ENCODE results near the gene OSBP2. TPM values are rescaled to one million over a fixed set of nuclear protein-coding genes. Genes with fewer than 3 reads are reported as not detected.
"Not testable (repeated sequence)": the region's sequence is repeated elsewhere in the genome, so short reads cannot be mapped to it uniquely, and the experiment has no call there.

Gene OSBP2
- total RNA-seq, 1 donor from 2014 or later = 12.0 TPM

DNA sequence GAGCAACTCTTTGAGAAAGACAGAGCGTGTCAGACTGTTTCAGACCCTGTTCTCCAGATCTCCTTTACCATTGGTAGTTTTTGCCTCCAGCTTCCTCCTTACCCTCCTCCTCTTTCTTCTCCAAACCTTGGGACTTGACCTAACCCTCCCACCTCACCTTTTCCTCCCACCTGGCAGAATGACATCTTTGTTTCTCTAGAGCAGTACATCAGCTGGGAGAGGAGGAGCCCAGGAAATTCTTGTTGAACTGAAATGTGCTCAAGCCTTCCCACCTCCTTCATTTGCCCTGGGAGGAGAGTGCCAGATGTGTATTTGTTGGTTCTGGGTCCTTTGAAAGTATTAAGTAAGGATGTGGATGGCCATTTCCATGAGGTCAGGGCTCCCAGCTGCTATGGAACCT is 17.4 kb downstream of the OSBP2 start:
- no peak for DNase-seq (ENCODE audit: low spot score)
- no peak for ATAC-seq
- intact Hi-C loops (cut with DNase I) = no loop called here

GRCh38 chr22:30714062-30714461 is 19.4 kb downstream of the OSBP2 start:
- ATAC-seq (no peak), DNase-seq (ENCODE audit: low spot score) (no peak)
- intact Hi-C loops (cut with DNase I) = no loop called here

GRCh38 chr22:30717331-30717921 is 22.8 kb downstream of the OSBP2 start:
- DNase-seq (ENCODE audit: low spot score) (no peak), ATAC-seq (no peak)
- intact Hi-C loops (cut with DNase I) = no loop called here

DNA sequence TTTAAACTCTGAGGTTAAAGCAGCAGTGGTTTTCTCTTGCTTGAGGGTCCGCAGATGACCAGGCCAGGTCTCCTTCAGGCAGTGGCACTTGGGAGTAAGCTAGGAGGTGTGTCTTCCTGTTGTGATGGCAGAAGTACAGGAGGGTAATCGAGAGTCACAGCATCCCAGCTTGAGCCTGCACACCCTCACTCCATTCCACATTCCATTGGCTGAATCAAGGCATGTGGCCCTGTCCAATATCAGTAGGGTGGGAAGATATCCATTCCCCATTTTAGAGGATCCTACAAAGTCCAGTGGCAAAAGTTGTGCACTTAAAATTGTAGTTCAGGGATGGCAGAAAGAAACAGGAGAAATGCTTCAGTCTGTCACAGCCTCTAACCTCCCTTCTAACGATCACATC is 23.3 kb downstream of the OSBP2 start:
- ATAC-seq (no peak), DNase-seq (ENCODE audit: low spot score) (no peak)
- intact Hi-C loops (cut with DNase I) = no loop called here

DNA sequence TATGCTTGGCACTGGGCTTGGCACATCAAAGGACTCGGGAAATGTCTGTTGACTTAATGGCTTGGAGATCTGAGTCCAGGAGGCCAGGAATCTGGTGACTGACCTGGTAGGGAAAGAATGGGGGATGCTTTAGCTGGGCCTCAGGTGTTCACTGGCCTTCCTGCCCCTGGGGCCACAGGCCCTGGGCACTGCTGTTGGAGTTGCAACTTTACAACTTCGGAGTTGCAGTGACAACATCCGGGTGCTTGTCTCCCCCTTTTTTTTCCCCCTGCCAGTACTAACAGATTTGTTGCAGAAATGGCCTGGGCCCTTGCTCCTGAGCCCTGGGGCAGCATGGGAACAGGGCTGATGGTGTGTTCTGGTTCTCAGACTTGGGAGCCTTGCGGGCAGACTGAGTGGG is 23.8 kb downstream of the OSBP2 start:
- intact Hi-C loops (cut with DNase I) = no loop called here
- DNase-seq (ENCODE audit: low spot score) (no peak), ATAC-seq (no peak)

- ATAC-seq (no peak), DNase-seq (ENCODE audit: low spot score) (no peak)
- intact Hi-C loops (cut with DNase I) = no loop called here
Measured at GRCh38 chr22:30718938-30719337, 24.3 kb downstream of the OSBP2 start.

- no peak for ATAC-seq
- no peak for DNase-seq (ENCODE audit: low spot score)
Measured at GRCh38 chr22:30720263-30720837, 25.7 kb downstream of the OSBP2 start.

GRCh38 chr22:30721741-30722140 is 27.1 kb downstream of the OSBP2 start:
- intact Hi-C loops (cut with DNase I) = no loop called here
- ATAC-seq (no peak), DNase-seq (ENCODE audit: low spot score) (no peak)

More at GRCh38 chr22:30720263-30720837, 25.7 kb downstream of the OSBP2 start:
- intact Hi-C loops (cut with DNase I) = no loop called here

DNA sequence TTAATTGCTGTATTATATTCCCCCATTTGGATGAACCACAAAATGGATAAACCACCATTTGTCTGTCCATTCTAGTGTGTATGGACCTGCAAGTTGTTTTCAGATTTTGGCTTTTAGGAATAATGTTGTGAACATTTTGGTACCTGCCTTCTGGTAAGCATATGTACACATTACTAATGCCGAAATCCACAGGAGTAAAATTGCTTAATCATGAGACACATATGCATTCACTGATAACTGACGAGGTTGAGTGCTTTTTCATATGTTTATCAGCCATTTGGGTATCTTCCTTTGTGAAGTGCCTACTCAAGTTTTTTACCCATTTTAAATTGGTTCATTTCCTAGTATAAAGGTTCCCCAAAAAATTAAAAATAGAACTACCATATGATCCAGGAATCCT is 34.2 kb downstream of the OSBP2 start:
- ATAC-seq (no peak), DNase-seq (ENCODE audit: low spot score) (no peak)
- intact Hi-C loops (cut with DNase I) = no loop called here

- DNase-seq (ENCODE audit: low spot score) (no peak), ATAC-seq (no peak)
- intact Hi-C loops (cut with DNase I) = no loop called here
Measured at GRCh38 chr22:30731658-30732057, 37.0 kb downstream of the OSBP2 start.

DNA sequence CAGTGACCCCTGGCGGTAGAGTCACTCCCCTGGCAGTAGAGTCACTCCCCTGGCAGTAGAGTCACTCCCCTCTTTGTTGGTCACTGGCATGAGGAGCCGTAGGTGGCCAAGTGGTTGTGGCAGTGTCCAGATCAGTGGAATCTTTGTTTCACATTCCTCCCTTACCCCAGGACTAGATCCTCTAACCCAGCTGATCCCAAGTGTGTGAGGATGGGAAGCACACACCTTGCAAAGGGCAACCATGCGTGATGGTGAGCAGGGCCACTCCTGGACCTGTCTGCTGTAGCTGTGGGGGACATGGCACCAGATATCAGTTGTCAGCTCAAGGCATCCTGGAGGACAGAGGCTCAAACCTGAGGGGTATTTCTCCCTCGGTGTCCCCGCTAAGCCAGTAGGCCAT is 37.8 kb downstream of the OSBP2 start:
- DNase-seq (ENCODE audit: low spot score) = no peak
- intact Hi-C loops (cut with DNase I) = no loop called here
- ATAC-seq = no peak

DNA sequence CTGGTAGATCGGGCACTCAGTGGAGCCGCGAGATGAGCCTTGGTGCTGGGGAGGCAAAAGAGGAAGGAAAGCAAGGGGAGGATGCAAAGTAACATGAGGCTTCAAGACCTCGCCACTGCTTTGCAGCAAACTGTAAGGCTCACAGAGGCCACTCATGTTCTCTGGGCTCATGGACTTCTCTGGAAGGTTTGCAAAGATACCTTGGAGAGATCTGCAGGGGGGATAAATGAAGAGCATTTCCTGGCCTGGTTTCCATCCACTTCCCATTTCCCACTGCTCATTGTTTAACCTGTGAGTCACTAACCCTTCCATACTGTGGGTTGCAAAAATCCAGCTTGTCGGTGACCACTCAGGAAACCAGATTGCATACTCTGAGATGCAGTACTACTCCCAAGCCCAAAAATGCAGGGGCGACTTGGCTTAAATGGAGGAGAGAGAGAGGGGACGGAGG is 38.5 kb downstream of the OSBP2 start:
- intact Hi-C loops (cut with DNase I) = no loop called here
- ATAC-seq (no peak), DNase-seq (ENCODE audit: low spot score) (no peak)

- DNase-seq (ENCODE audit: low spot score); intact Hi-C loops (cut with DNase I); ATAC-seq: not testable (repeated sequence)
Measured at GRCh38 chr22:30740007-30740406, 45.3 kb downstream of the OSBP2 start.

DNA sequence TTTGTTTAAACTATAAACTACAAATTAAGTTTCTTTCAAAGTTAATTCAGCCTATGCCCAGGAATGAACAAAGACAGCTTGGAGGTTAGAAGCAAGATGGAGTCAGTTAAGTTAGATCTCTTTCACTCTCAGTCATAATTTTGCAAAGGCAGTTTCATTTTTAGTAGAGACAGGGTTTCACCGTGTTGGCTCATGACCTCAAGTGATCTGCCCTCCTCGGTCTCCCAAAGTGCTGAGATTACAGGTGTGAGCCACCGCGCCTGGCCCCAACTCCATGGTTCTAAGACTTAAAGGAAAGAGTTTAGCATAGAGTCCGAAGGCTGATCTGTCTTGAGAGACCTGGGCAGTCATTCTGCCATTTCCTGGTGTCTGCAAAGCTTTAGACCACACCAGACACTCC is 45.8 kb downstream of the OSBP2 start:
- DNase-seq (ENCODE audit: low spot score); intact Hi-C loops (cut with DNase I); ATAC-seq: not testable (repeated sequence)

- ATAC-seq (no peak), DNase-seq (ENCODE audit: low spot score) (no peak)
- intact Hi-C loops (cut with DNase I) = no loop called here
Measured at GRCh38 chr22:30742291-30743256, 47.9 kb downstream of the OSBP2 start.

GRCh38 chr22:30743257-30744020 is 48.8 kb downstream of the OSBP2 start:
- intact Hi-C loops (cut with DNase I) = no loop called here
- DNase-seq (ENCODE audit: low spot score) (no peak), ATAC-seq (no peak)

GRCh38 chr22:30744224-30744623 is 49.5 kb downstream of the OSBP2 start:
- intact Hi-C loops (cut with DNase I) = no loop called here
- DNase-seq (ENCODE audit: low spot score) = no peak

DNA sequence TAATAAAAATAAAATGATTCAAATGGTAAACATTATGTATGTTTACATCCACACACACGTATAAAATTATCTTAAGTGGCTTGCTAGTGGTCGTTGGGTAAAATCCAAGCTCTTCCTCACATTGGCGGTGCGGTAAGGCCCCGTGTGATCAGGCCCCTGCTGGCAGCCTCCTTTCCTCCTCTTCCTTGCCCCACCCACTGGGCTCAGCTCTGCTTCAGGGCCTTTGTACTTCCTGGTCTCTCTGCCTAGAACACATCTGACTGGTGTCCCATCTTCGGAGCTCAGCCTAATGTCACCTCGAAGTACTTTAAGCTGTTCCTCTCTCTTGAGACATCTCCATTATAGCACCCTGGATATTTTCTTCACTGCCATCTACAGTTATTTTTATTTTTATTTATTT is 52.8 kb downstream of the OSBP2 start:
- ATAC-seq (no peak), DNase-seq (ENCODE audit: low spot score) (no peak)
- intact Hi-C loops (cut with DNase I) = no loop called here

More at GRCh38 chr22:30744224-30744623, 49.5 kb downstream of the OSBP2 start:
- ATAC-seq = no peak

DNA sequence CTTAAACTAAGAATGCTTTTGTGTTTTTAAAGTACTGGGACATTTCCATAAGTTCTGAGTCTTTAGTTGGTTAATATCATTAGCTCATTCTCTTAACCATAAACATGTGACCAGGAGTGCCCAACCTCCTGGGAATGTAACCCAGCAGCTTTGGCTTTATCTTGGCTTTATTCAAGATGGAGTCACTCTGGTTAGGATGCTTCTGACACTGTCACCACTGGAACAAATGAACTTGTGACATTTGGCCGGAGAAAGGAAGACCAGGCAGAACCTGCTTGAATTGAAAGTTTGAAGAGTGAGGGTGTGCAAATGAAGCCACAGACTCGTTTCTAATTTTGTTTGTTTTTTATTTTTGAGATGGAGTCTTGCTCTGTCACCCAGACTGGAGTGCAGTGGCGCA is 54.6 kb downstream of the OSBP2 start:
- intact Hi-C loops (cut with DNase I) = no loop called here
- no peak for DNase-seq (ENCODE audit: low spot score)
- ATAC-seq = no peak
